GM12873 (cell line): ENCODE data around the gene SLCO3A1.

Source experiments
- TF ChIP-seq, protein P1 (sequence below): IDR thresholded peaks from 2 replicates; pipeline ENCODE4 v1.5.1; 2012; ENCODE audit warnings: low read depth, mild to moderate bottlenecking, moderate library complexity, low read length, control low read depth; ENCODE audit not compliant: insufficient read depth; ENCODE audit errors: missing control alignments

The SLCO3A1 gene

DNA sequence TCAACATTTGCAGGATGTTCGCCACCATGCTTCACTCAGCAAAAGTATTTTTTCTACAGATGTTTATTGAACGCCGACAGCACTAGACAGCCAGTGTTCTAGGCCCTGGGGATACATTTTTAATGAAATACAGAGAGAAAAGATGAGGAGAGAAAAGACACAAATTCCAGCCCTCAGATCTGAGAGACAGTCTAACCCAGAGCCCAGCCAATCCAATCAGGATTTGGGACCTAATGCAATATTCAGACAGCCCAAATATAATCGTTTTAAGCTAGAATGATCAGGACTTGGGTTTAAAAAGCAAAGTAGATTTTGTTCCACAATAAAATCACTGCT lies 174.8 kb downstream of the SLCO3A1 start:
- TF ChIP-seq, protein P1, sequence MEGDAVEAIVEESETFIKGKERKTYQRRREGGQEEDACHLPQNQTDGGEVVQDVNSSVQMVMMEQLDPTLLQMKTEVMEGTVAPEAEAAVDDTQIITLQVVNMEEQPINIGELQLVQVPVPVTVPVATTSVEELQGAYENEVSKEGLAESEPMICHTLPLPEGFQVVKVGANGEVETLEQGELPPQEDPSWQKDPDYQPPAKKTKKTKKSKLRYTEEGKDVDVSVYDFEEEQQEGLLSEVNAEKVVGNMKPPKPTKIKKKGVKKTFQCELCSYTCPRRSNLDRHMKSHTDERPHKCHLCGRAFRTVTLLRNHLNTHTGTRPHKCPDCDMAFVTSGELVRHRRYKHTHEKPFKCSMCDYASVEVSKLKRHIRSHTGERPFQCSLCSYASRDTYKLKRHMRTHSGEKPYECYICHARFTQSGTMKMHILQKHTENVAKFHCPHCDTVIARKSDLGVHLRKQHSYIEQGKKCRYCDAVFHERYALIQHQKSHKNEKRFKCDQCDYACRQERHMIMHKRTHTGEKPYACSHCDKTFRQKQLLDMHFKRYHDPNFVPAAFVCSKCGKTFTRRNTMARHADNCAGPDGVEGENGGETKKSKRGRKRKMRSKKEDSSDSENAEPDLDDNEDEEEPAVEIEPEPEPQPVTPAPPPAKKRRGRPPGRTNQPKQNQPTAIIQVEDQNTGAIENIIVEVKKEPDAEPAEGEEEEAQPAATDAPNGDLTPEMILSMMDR = no peak

DNA sequence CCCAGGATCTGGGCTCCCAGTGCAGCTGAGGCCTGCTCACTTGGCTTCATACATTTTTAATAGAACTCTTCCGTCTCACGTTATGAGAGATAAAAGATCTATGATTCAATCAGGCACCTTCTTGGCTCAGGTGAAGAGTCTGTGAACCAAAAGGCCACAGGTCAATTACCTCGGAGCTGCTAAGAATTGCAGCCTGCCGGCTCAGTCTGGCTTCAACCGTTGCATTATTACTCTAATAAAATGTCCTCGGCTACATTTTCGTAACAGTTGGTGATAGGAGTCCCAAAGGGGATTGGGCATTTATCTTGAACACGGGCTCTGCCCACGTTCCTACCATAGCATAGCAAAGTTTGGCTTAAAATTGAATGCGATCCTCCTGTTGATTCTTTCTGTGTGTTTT lies 176.3 kb downstream of the SLCO3A1 start:
- TF ChIP-seq, protein P1 = no peak

DNA sequence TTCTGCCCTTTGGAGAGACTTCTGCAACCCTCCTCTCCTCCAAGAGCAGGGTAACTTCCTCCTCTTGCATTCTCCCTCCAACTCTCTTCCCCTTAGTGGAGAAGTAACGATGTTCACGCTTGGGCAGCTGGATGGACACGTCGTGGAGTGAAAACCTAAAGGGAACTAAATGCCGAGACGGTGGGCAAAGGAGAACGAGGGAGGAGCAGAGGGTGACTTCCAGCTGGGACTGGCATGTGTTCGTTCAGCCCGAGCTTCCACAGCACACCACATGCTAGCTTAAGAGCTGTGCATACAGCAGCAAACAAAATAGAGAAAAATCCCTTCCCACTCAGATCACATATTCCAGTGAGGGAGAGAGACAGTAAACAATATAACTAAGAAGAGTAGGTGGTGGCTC lies 179.8 kb downstream of the SLCO3A1 start:
- TF ChIP-seq, protein P1 = no peak

DNA sequence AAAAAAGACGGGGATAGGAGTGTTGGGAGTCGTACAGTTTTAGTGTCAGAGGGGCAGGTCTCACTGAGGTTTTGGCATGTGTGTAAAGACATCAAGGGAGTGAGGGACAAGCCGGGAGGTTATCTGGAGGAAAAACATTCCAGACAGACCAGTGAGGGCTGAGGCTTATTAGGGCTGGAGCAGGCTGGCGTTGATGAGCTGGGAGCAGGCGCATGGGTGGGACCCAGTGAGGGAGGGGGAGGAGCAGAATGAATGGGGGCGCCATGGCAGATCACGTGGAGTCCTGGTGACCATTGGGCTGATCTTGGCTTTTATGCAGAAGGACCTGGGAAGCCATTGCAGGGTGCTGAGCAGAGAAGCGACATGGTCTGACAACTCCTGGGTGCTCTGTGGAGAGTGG lies 180.2 kb downstream of the SLCO3A1 start:
- TF ChIP-seq, protein P1 = no peak

DNA sequence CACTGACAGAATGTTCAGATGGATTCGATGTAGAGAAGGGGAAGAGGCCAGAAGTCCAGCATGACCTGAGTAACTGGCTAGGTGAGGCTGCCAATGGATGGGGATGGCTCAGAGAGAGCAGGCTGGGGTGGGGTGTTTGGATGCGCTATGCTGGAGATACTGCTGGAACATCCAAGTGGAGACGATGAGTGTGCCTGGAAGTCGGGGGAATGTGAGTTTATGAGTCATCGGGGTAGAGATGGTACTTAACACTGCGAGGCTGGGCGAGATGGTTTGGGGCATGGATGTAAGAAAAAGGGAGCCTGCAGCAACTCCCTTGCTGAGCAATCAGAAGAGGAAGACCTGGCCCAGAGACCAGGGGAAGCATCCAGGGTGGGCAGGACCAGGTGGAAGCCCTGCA lies 180.7 kb downstream of the SLCO3A1 start:
- TF ChIP-seq, protein P1 = no peak

DNA sequence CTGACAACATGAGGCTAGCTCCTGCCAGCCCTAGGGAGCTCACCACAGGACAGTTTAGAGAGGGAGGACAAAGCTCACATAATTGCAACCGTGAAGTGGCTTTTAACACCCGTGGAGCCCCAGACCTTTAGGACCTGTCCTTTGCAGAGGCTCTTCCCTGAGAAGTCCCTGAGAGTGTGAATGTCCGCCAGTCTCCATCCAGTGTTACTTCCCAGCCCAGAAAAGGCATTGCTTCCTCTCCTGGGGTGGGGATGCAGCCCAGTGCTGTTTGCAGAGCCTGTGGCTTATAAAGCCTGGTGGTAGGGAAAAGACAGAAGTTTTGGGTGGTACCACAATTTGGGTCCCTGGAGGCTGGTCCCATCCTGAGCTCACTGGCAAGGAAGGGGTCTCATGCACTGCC lies 182.0 kb downstream of the SLCO3A1 start:
- TF ChIP-seq, protein P1 = no peak

DNA sequence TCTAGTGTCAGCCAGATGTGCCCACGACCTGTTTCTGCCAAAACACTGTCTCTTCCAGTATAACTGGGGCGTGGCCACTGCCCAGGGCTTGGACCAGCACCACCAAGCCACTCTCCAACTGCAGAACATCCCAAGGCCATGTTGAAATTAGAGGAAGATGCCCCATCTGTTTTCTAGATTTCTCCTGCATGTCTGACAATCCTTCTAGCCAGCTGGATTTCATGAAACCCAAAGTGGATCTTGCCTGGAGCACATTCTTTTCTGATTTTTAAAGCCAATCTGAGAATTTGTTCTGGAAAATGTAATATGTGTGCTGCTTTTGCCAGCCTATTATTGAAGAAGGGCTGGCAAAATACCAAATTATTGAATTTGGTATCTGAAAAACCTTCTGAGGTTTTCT lies 182.5 kb downstream of the SLCO3A1 start:
- TF ChIP-seq, protein P1 = no peak

DNA sequence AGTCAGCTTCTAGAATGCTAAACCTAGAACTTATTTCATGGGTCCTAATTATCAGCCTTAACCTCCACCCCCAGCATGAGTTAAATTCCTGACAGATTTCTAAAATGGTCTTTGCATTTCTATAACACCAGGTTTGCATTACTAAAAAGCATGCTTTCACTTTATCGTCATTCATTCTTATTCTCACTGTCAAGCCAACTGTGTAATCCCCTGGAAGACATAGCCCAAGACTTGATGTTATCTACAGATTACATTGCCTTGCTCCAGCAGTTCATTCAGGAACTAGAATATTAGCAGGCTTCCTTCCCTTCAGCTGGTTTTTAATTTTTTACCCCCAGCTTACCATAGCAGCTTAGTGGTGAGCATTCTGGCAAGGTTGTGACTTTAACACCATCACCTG lies 184.0 kb downstream of the SLCO3A1 start:
- TF ChIP-seq, protein P1 = no peak
